GM18873 (cell line): ENCODE results near the gene HINFP.
A peak's percentile ranks its signal among the peaks of the same experiment; 100 is the strongest.
"Not testable (repeated sequence)": the region's sequence is repeated elsewhere in the genome, so short reads cannot be mapped to it uniquely, and the experiment has no call there.

Experiments
- ATAC-seq: cut with Tn5 transposase; IDR thresholded peaks from one replicate; pipeline ENCODE4 v1.9.1; 2021; ENCODE audit warnings: mild to moderate bottlenecking, moderate library complexity, moderate number of reproducible peaks; ENCODE audit not compliant: unreplicated experiment, low FRiP score

HINFP gene

GRCh38 chr11:119153049-119153818, 31.9 kb downstream of the HINFP start:
- no peak for ATAC-seq

DNA sequence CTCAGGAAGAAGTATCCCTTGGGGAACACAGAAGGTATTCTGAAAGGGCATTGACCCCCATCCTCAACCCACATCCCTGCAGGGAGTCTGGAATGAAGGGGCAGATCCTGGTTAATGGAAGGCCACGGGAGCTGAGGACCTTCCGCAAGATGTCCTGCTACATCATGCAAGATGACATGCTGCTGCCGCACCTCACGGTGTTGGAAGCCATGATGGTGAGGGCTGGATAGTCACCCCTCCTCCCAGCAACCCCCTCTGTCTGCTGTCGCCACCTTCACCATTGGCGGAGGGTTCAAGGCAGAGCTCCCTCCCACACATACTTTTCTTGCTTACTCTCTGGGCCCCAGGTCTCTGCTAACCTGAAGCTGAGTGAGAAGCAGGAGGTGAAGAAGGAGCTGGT, 32.8 kb downstream of the HINFP start:
- ATAC-seq, result no peak

- ATAC-seq, result no peak
Measured at GRCh38 chr11:119155733-119156492, 34.5 kb downstream of the HINFP start.

DNA sequence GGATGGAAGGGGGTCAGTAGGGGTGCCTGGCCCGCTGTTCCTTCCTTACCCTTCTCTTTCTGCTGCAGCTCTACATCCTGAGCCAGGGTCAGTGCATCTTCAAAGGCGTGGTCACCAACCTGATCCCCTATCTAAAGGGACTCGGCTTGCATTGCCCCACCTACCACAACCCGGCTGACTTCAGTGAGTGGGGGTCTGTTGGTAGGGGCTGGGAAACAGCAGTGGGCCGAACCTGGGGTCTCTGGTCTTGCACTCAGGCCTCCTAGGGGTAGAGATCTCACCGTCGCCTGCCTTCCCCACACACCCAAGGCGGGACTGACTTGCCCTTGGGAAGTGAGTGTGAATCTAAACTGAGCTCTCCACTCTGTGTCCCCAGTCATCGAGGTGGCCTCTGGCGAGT, 35.1 kb downstream of the HINFP start:
- no peak for ATAC-seq

DNA sequence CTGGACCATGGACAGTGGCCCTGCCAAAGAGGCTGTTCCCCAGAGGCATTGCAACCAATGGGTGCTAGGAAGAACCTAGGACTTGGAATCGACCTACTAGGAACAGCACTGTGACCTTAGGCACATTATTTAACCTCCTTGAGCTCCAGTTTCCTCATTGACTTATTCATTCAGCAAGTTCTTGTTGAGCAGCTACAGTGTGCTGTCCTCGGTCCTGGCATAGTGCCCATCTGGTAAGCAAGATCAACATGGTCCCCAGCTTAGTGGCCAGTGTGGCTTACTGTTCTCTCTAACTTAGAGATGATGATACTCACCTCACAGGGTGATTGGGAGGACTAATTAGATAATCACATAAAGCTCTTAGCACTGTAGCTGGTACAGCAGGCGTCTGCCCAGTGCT, 35.7 kb downstream of the HINFP start:
- ATAC-seq, result no peak

DNA sequence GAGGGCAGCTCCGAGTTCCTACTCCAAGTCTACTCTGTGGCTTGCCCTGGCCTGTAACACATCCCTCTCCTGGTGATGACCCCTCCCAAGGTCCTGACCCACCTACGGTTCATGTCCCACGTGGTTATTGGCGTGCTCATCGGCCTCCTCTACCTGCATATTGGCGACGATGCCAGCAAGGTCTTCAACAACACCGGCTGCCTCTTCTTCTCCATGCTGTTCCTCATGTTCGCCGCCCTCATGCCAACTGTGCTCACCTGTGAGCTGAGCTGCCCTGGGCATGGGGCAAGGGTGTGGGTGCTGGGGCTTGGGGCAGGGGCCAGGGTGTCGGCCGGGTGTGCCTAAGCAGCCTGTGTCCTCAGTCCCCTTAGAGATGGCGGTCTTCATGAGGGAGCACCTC, 37.1 kb downstream of the HINFP start:
- no peak for ATAC-seq

DNA sequence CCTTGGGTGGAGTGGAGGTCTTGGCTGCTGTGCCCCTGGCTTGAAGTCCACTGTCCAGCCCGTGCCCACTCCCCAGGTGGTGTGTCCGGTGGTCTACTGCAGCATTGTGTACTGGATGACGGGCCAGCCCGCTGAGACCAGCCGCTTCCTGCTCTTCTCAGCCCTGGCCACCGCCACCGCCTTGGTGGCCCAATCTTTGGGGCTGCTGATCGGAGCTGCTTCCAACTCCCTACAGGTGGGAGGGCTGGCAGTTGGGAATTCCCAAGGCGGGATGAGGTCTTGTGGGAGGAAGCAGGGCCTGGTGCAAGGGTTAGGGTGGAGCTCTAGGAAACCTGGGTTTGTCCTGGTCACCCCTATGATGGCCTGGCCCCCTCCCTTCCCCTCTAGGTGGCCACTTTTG, 38.8 kb downstream of the HINFP start:
- ATAC-seq, result no peak

DNA sequence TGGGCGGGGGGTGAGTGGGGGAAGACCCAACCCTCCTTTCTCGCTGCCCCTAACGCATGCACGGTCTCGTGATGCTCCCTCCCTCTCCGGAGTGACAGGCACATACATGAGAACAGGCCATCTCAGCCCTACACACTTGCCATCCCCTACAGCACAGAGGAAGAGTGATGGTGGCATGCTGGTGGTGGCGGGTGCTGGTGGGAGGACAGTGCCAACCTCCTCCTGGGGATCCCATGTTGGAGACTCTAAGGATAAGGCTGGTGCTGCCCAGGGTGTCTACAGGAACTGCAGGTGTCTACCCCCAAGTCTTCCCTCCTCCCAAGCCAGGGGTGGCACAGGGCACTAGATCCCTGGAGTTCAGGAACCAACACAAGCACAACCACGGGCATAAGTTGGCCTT, 40.5 kb downstream of the HINFP start:
- ATAC-seq, result no peak

- no peak for ATAC-seq
Measured at GRCh38 chr11:119166368-119167076, 45.1 kb downstream of the HINFP start.

DNA sequence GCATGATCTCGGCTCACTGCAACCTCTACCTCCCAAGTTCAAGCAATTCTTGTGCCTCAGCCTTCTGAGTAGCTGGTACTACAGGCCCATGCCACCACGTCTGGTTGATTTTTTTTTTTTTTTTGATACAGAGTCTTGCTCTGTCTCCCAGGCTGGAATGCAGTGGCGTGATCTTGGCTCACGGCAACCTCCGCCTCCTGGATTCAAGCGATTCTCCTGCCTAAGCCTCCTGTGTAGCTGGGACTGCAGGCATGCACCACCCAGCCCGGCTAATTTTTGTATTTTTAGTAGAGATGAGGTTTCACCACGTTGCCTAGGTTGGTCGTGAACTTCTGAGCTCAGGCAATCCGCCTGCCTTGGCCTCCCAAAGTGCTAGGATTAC, 45.7 kb downstream of the HINFP start:
- ATAC-seq, result not testable (repeated sequence)

DNA sequence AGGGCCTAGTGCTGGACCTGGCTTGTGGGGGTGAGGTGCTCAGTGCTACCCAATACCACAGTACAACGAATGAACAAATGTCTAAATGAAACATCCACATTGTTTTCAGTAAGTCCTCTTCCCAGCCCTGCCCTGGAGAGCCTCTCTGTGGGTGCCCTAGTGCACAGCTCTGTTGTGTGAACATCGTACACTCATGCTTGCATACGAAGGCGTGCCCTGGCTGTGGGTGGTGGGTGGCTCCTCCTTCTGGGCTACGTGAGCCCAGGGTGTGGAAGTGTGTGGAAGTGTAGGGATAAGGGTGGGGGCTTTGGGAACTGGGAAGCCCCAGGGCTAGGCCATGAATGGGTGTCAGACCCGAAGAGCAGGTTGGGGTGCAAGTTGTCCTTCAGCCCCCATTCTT, 46.6 kb downstream of the HINFP start:
- no peak for ATAC-seq

DNA sequence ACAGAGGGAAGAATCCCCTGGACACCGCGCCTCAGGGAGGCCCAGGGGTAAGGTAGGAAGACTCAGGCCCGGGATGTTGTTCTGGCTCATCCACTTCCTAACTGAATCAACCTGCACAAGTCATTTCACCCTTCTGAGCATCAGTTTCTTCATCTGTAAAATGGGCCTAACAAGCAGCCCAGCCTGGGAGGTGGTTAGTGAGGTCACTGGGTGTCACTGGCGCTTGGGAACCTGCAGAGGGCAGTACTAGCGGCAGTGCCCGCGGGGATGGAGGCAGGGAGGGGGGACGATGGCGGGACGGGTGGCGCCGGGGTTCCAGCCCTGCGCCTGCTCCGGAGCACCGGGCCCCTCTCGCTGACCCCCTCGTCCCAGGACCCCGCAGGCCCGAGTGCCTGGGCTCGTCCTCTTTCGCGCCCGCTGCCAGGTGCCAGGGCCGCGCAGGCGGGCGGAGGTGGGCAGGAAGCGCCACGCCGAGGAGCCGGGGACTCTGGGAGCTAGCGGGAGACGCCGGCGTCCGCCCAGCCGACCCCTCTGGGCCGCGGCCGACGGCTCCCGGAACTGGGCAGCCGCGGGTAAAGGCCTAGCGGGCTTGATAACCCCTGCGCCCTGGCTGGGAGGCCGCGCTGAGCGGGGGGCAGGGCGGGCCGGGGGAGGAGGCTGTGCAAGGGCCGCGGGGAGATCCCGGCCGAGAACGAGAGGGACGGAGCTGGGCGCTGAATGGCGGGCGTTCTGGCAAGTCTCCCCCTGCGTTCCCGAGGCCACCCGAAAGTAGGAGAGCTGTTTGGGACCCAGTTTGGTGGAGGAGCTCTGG, 47.3 kb downstream of the HINFP start, which contains the start of gene NLRX1:
NLRX1 (plus strand) TSS at position 255 of the 811 bp plus-strand sequence. CDS start 2,679 bp downstream, outside the sequence.
- peak; percentile 58 for ATAC-seq

GRCh38 chr11:119169282-119169719, 47.9 kb downstream of the HINFP start:
- ATAC-seq, result no peak

DNA sequence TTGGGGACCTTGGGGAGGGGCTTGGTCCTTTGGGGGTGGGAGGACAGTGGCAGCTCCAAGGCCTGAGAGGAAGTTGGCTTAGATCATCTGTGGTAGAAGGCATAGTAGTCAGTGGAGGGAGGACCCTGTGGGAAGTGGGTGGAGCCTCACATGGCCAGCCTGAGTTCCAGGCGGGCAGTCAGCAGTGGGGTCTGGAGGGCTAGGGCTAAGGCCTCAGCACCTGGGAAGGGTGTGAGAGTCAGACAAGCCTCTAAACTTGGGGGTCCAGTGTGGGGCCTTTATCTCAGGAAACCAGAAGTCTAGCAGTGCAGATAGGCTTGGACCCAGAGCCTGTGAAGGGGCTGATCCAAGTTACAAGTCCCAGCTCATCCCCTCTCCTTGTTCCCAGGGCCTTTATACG, 51.1 kb downstream of the HINFP start:
- ATAC-seq, result no peak

DNA sequence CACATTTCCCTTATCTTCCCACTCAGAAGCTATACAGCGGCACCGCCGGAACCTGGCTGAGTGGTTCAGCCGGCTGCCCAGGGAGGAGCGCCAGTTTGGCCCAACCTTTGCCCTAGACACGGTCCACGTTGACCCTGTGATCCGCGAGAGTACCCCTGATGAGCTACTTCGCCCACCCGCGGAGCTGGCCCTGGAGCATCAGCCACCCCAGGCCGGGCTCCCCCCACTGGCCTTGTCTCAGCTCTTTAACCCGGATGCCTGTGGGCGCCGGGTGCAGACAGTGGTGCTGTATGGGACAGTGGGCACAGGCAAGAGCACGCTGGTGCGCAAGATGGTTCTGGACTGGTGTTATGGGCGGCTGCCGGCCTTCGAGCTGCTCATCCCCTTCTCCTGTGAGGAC, 52.1 kb downstream of the HINFP start:
- ATAC-seq, result no peak

DNA sequence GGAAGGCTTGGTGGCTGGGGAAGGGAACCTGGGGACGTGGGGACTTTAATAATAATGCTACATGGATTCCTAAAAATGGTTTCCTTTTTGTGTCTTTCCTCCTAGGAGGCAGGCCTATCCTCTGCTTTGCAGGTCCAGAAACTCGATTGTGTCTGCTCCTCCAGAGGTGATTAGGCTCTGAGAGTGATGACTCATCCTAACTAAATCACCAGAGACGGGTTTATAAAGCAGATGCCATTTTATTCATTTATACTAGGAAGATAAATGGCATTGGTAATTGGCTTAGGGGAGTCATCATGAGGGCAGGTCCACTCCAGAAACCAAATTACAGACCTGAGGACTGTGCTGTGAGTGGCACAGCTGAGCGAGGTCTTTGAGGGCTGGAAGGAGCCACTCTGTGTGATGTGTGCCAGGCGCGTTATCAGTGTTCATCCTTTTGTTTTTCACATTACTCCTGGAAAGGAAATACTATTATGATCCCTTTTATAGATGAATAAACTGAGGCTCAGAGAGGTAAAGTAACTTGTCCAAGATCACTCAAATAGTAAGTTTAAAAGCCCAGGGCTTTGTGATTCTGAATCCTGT, 54.2 kb downstream of the HINFP start:
- ATAC-seq, result no peak

DNA sequence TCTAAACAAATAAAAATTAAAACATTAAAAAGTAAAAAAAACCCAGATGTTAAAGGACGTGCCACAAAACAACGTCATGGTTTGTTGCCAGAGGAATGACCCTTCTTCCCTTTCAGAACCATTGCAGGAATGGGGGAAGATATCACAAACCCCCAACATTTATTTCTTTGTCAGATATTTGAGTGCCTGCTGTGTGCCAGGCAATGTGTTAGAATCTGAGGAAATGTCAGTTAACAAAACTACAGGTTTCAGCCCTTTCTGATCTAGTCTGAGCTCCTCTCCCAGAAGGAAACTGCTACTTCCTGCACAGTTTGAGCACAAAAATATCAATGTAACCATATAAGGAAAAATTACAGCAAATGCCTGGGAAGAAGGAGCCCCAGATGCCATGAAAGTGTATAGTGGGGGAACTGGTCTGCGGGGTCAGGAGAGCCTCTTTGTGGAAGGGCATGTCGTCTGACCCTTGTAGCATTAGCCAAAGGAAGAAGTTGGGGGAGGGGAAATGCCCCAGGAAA, 56.8 kb downstream of the HINFP start:
- no peak for ATAC-seq

DNA sequence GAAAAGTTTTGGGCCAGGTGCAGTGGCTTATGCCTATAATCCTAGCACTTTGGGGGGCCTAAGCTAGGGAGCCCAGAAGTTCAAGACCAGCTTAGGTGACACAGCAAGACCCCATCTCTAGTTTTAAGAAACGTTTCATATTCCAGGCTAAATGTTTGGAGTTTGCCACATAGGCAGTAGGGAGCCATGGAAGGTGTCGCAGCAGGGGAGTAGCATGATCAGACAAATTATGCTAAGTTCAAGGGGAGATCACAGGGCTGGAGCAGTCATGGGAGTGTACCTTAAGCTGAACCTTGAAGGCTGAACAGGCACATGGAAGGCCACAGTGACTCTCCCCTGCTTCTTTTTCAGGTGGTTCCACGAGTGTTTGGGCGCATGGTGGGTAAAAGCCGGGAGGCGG, 58.0 kb downstream of the HINFP start:
- no peak for ATAC-seq

- ATAC-seq, result no peak
Measured at GRCh38 chr11:119179983-119180382, 58.6 kb downstream of the HINFP start.
